Mesodermal cell (in vitro differentiated cells): Measurements from ENCODE around the gene EPN2.

Experiments
- H3K27ac ChIP-seq: 2 replicates; pipeline ENCODE4 v1.7.0; 2013; ENCODE audit warnings: mild to moderate bottlenecking, low read depth, low read length, moderate library complexity; ENCODE audit not compliant: severe bottlenecking
- H3K36me3 ChIP-seq: 2 replicates; pipeline ENCODE4 v1.7.1; 2013; ENCODE audit warnings: mild to moderate bottlenecking, low read length, moderate library complexity; ENCODE audit not compliant: control insufficient read depth, insufficient read depth
- H3K4me1 ChIP-seq: one replicate; pipeline ENCODE4 v1.7.1; 2013; ENCODE audit warnings: mild to moderate bottlenecking, low read length; ENCODE audit not compliant: insufficient read depth, control insufficient read depth, poor library complexity, severe bottlenecking
- H3K4me3 ChIP-seq: 2 replicates; pipeline ENCODE4 v1.7.0; 2013; ENCODE audit warnings: low read length, control low read depth, mild to moderate bottlenecking; ENCODE audit not compliant: insufficient read depth, poor library complexity, severe bottlenecking; ENCODE audit errors: extremely low read depth
- H3K9me3 ChIP-seq: 2 replicates; pipeline ENCODE4 v1.7.1; 2013; ENCODE audit warnings: mild to moderate bottlenecking, low read length, moderate library complexity; ENCODE audit not compliant: control insufficient read depth
- WGBS, 2 experiments: methylation state at CpG; one replicate each; pipeline ENCODE4 v1.1.5; 2013; ENCODE audit warnings: missing lambda C conversion rate in 2 of 2; ENCODE audit not compliant: insufficient coverage in 2 of 2; 5-methylcytosine and 5-hydroxymethylcytosine counted together

Gene EPN2

GRCh38 chr17:19312406-19312805, 75.2 kb downstream of the EPN2 start:
- H3K9me3 ChIP-seq = no peaks in the 10 kb centered on the region
- peaks cover 64% of the 10 kb centered on the region for H3K36me3 ChIP-seq

GRCh38 chr17:19313066-19313745, 76.0 kb downstream of the EPN2 start:
- Histone ChIP-seq H3K9me3 (no peaks in the 10 kb centered on the region), H3K4me3 (no peak overlapping the region), H3K4me1 (peaks cover 20% of the 10 kb centered on the region), H3K36me3 (peaks cover 71% of the 10 kb centered on the region), H3K27ac (no peak overlapping the region)
- WGBS, 2 experiments = 96% methylated on average over 8 to 9 of the region's 13 CpGs

More at GRCh38 chr17:19312406-19312805, 75.2 kb downstream of the EPN2 start:
- WGBS, 2 experiments = 94 to 95% methylated on average over 5 to 6 of the region's 7 CpGs
- no peak overlapping the region for H3K4me3 ChIP-seq
- no peak overlapping the region for H3K27ac ChIP-seq
- H3K4me1 ChIP-seq = peaks cover 19% of the 10 kb centered on the region

GRCh38 chr17:19313746-19314651, 76.8 kb downstream of the EPN2 start:
- no peak overlapping the region for H3K27ac ChIP-seq
- no peaks in the 10 kb centered on the region for H3K9me3 ChIP-seq
- H3K4me3 ChIP-seq = no peak overlapping the region
- peaks cover 20% of the 10 kb centered on the region for H3K4me1 ChIP-seq
- peaks cover 68% of the 10 kb centered on the region for H3K36me3 ChIP-seq
- WGBS, 2 experiments = 96% methylated on average over 12 of the region's 12 CpGs

- Histone ChIP-seq H3K4me1 (peaks cover 12% of the 10 kb centered on the region), H3K36me3 (peaks cover 65% of the 10 kb centered on the region), H3K4me3 (no peak overlapping the region), H3K27ac (no peak overlapping the region), H3K9me3 (no peaks in the 10 kb centered on the region)
- 100% methylated on average over 3 to 4 of the region's 4 CpGs for WGBS, 2 experiments
Observed at GRCh38 chr17:19315104-19315503, 77.9 kb downstream of the EPN2 start.

GRCh38 chr17:19316761-19317358, 79.7 kb downstream of the EPN2 start:
- H3K9me3 ChIP-seq = no peaks in the 10 kb centered on the region
- peak overlapping the region; percentile 67 for H3K27ac ChIP-seq
- H3K36me3 ChIP-seq = peaks cover 59% of the 10 kb centered on the region
- no peak overlapping the region for H3K4me3 ChIP-seq
- 67% methylated on average over 2 of the region's 3 CpGs; no CpG with 5 or more reads in 1 of the 2 experiments for WGBS, 2 experiments
- peaks cover 8% of the 10 kb centered on the region for H3K4me1 ChIP-seq

GRCh38 chr17:19317359-19318095, 80.4 kb downstream of the EPN2 start:
- H3K4me3 ChIP-seq = no peak overlapping the region

GRCh38 chr17:19318611-19319010, 81.4 kb downstream of the EPN2 start:
- H3K27ac ChIP-seq = no peak overlapping the region
- WGBS, 2 experiments = 94% methylated on average over 5 to 6 of the region's 6 CpGs
- no peaks in the 10 kb centered on the region for H3K9me3 ChIP-seq
- H3K4me3 ChIP-seq = no peak overlapping the region
- H3K4me1 ChIP-seq = peaks cover 6% of the 10 kb centered on the region
- H3K36me3 ChIP-seq = peaks cover 59% of the 10 kb centered on the region

More at GRCh38 chr17:19317359-19318095, 80.4 kb downstream of the EPN2 start:
- peaks cover 59% of the 10 kb centered on the region for H3K36me3 ChIP-seq
- no peaks in the 10 kb centered on the region for H3K9me3 ChIP-seq
- H3K27ac ChIP-seq = peak overlapping the region; percentile 67
- whole genome bisulfite sequencing, 2 experiments = 53 to 68% methylated on average over 11 to 18 of the region's 19 CpGs
- peaks cover 6% of the 10 kb centered on the region for H3K4me1 ChIP-seq

GRCh38 chr17:19319771-19320505, 82.8 kb downstream of the EPN2 start:
- WGBS, 2 experiments = 92 to 95% methylated on average over 9 to 12 of the region's 12 CpGs
- peaks cover 6% of the 10 kb centered on the region for H3K4me1 ChIP-seq
- H3K9me3 ChIP-seq = peaks cover 3% of the 10 kb centered on the region
- H3K36me3 ChIP-seq = peaks cover 57% of the 10 kb centered on the region
- no peak overlapping the region for H3K27ac ChIP-seq
- H3K4me3 ChIP-seq = no peak overlapping the region

- no peak overlapping the region for H3K27ac ChIP-seq
- WGBS, 2 experiments = 96 to 97% methylated on average over 4 to 5 of the region's 5 CpGs
- peaks cover 50% of the 10 kb centered on the region for H3K36me3 ChIP-seq
- peaks cover 10% of the 10 kb centered on the region for H3K9me3 ChIP-seq
- peaks cover 6% of the 10 kb centered on the region for H3K4me1 ChIP-seq
- H3K4me3 ChIP-seq = no peak overlapping the region
Observed at GRCh38 chr17:19320876-19321275, 83.7 kb downstream of the EPN2 start.
